ENCODE results near the gene LPP.

The LPP gene

GRCh38 chr3:188319569-188319968 is 165.6 kb downstream of the LPP start:
- TF ChIP-seq TAF1 (IDR thresholded peaks at IDR 0.05; ENCODE audit: borderline replicate concordance, low read depth, low read length), result no peak
- no peak for TF ChIP-seq POLR2AphosphoS5 (IDR thresholded peaks at IDR 0.05; ENCODE audit: low read depth, low read length)
- no peak for TF ChIP-seq POLR2A (IDR thresholded peaks at IDR 0.05; ENCODE audit: low read depth, low read length)
- no peak for FAIRE-seq
- no peak for DNase-seq (ENCODE audit: insufficient read length)

GRCh38 chr3:188320757-188321156 is 166.8 kb downstream of the LPP start:
- DNase-seq (ENCODE audit: insufficient read length) (no peak), FAIRE-seq (no peak)
- TF ChIP-seq POLR2AphosphoS5 (IDR thresholded peaks at IDR 0.05; ENCODE audit: low read depth, low read length) (no peak), TAF1 (IDR thresholded peaks at IDR 0.05; ENCODE audit: borderline replicate concordance, low read depth, low read length) (no peak), POLR2A (IDR thresholded peaks at IDR 0.05; ENCODE audit: low read depth, low read length) (no peak)

DNA sequence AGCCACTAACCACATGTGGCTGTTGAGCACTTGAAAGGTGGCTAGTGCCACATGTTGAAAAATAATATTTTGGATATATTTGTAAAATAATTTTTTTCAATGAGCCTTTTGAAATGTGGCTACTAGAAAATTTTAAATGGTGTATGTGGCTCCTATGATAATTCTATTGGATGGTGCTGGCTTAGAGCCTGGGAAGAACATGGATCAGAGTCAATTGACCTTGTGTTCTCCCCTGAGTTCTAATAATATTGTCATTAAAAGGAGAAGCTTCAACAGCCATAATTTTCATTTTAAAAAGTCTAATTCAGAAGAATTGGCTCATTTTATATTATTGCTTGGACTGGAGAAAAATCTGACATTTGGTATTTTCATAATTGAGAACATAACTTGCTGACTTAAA is 167.3 kb downstream of the LPP start:
- TF ChIP-seq POLR2A (IDR thresholded peaks at IDR 0.05; ENCODE audit: low read depth, low read length) (no peak), POLR2AphosphoS5 (IDR thresholded peaks at IDR 0.05; ENCODE audit: low read depth, low read length) (no peak), TAF1 (IDR thresholded peaks at IDR 0.05; ENCODE audit: borderline replicate concordance, low read depth, low read length) (no peak)
- FAIRE-seq (no peak), DNase-seq (ENCODE audit: insufficient read length) (no peak)

DNA sequence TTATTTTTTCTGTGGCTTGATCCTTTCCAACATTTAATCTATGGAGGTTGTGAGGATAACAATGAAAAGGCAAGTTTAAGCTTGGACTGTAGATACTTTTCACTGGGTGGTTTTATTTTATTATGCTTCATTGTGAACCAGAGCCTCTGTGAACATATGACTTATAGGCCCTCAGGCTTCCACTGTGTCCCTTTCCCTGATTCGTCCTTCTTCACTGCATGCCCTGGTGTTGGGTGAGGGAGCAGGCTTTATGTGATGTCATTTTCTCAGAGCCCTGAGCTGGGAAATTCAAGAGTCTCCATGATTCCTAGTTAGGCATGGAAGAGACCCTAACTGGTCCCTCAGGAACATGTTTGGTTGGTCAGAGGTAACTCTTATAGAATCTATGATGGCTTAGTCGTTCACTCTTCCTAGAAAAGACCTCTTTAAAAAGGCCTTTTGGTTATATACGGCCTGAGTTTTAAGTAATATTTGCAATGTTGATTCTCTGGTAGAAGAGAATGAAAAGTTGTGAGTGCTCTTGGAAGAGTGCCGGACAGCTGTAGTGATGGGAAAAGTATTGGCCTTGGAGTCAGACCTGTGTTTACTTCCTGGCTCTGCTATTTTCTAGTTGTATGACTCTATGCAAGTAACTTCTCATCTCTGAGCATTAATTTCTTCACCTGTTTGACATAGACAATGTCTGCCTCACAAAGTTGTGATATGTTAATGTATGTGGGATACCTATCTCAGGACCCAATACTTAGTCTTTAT is 168.4 kb downstream of the LPP start:
- FAIRE-seq, result no peak
- DNase-seq (ENCODE audit: insufficient read length), result no peak
- TF ChIP-seq POLR2AphosphoS5 (IDR thresholded peaks at IDR 0.05; ENCODE audit: low read depth, low read length) (no peak), POLR2A (IDR thresholded peaks at IDR 0.05; ENCODE audit: low read depth, low read length) (no peak), TAF1 (IDR thresholded peaks at IDR 0.05; ENCODE audit: borderline replicate concordance, low read depth, low read length) (no peak)

- FAIRE-seq (no peak), DNase-seq (ENCODE audit: insufficient read length) (no peak)
- TF ChIP-seq POLR2A (IDR thresholded peaks at IDR 0.05; ENCODE audit: low read depth, low read length) (no peak), POLR2AphosphoS5 (IDR thresholded peaks at IDR 0.05; ENCODE audit: low read depth, low read length) (no peak), TAF1 (IDR thresholded peaks at IDR 0.05; ENCODE audit: borderline replicate concordance, low read depth, low read length) (no peak)
Measured at GRCh38 chr3:188323067-188323842, 169.3 kb downstream of the LPP start.

DNA sequence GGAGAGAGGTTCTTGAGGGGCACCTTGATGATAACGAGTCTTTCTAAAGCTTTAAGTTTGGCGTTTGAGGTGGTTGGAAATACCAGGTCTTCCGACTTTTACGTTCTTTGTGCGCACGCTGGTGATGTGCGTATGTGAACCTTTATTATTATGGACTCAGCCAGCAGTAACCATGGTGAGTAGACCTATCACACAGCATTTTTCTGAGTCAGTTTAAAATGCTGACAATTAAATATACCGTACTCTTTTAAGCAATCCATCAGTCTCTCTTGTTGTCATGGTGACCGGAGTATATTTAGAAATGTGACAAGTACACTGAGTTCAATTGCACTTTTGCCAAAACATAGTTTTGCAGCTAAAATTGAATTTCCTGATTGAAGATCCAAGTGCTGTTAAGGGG is 172.2 kb downstream of the LPP start:
- no peak for FAIRE-seq
- no peak for TF ChIP-seq TAF1 (IDR thresholded peaks at IDR 0.05; ENCODE audit: borderline replicate concordance, low read depth, low read length)
- no peak for TF ChIP-seq POLR2A (IDR thresholded peaks at IDR 0.05; ENCODE audit: low read depth, low read length)
- no peak for TF ChIP-seq POLR2AphosphoS5 (IDR thresholded peaks at IDR 0.05; ENCODE audit: low read depth, low read length)

GRCh38 chr3:188326968-188327367 is 173.0 kb downstream of the LPP start:
- FAIRE-seq (no peak), DNase-seq (ENCODE audit: insufficient read length) (no peak)
- TF ChIP-seq POLR2AphosphoS5 (IDR thresholded peaks at IDR 0.05; ENCODE audit: low read depth, low read length) (no peak), POLR2A (IDR thresholded peaks at IDR 0.05; ENCODE audit: low read depth, low read length) (no peak)

More for the DNA sequence above, 172.2 kb downstream of the LPP start:
- no peak for DNase-seq (ENCODE audit: insufficient read length)

- TF ChIP-seq POLR2AphosphoS5 (IDR thresholded peaks at IDR 0.05; ENCODE audit: low read depth, low read length), result no peak
- no peak for TF ChIP-seq POLR2A (IDR thresholded peaks at IDR 0.05; ENCODE audit: low read depth, low read length)
- no peak for TF ChIP-seq TAF1 (IDR thresholded peaks at IDR 0.05; ENCODE audit: borderline replicate concordance, low read depth, low read length)
- FAIRE-seq (no peak), DNase-seq (ENCODE audit: insufficient read length) (no peak)
Measured at GRCh38 chr3:188327433-188327832, 173.5 kb downstream of the LPP start.

GRCh38 chr3:188330138-188330537 is 176.2 kb downstream of the LPP start:
- no peak for TF ChIP-seq POLR2A (IDR thresholded peaks at IDR 0.05; ENCODE audit: low read depth, low read length)
- TF ChIP-seq POLR2AphosphoS5 (IDR thresholded peaks at IDR 0.05; ENCODE audit: low read depth, low read length), result no peak
- no peak for TF ChIP-seq TAF1 (IDR thresholded peaks at IDR 0.05; ENCODE audit: borderline replicate concordance, low read depth, low read length)
- no peak for FAIRE-seq
- DNase-seq (ENCODE audit: insufficient read length), result no peak

DNA sequence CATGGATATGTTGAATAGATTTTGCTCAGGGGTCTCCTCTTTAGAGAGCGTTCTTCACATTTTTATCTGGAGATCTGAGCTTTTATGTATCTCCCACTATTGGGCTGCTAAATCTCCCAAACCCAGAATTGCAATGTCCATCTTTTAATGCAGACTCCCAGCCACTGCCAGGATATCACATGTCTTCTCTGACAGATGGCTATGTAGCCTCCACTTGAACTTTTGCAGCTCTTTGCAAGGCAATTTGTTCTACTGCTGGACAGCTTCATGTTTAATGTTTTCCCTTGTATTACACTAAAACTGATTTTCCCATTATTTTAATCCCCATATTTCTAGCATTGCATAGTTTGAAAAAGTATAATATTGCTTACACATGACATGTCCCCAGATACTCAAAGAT is 177.2 kb downstream of the LPP start:
- FAIRE-seq (no peak), DNase-seq (ENCODE audit: insufficient read length) (no peak)
- TF ChIP-seq POLR2A (IDR thresholded peaks at IDR 0.05; ENCODE audit: low read depth, low read length), result no peak
- no peak for TF ChIP-seq POLR2AphosphoS5 (IDR thresholded peaks at IDR 0.05; ENCODE audit: low read depth, low read length)
- TF ChIP-seq TAF1 (IDR thresholded peaks at IDR 0.05; ENCODE audit: borderline replicate concordance, low read depth, low read length), result no peak

DNA sequence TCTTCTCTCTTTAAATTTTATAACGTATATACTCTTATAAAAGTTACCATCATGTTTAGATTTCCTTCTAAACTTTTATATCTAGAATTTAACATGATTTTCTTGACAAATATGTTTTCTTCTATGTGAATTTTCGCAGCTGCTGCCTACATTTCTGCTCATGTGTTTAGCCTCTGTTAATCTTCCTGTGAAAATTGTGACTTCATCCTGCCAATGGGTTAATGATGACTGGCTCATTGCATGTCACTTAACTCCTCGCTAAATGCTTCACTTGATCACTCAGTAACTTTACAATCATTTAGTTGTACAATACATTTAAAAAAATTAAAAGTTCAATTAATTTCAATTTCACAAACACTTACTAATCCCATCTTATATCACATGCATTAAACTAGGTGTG is 178.1 kb downstream of the LPP start:
- no peak for FAIRE-seq
- no peak for DNase-seq (ENCODE audit: insufficient read length)

DNA sequence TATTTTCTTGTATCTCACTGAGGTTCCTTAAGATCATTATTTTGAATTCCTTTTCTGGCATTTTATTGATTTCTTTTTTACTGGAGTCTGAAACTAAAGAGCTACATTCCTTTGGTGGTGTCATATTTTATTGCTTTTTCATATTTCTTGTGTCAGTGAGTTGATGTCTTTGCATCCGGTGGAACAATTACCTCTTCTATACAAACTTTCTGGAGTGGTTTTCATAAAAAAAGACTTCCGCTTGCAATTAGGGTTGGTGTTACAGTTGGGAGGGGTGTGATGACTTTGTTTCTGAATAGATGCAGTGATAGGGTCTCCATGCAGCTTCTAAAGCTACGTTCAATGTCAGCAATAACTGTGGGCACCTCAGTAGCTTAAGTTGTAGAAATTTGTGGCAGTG is 181.7 kb downstream of the LPP start:
- FAIRE-seq (no peak), DNase-seq (ENCODE audit: insufficient read length) (no peak)
- no peak for TF ChIP-seq TAF1 (IDR thresholded peaks at IDR 0.05; ENCODE audit: borderline replicate concordance, low read depth, low read length)

More for the DNA sequence above, 178.1 kb downstream of the LPP start:
- TF ChIP-seq TAF1 (IDR thresholded peaks at IDR 0.05; ENCODE audit: borderline replicate concordance, low read depth, low read length) (no peak), POLR2AphosphoS5 (IDR thresholded peaks at IDR 0.05; ENCODE audit: low read depth, low read length) (no peak), POLR2A (IDR thresholded peaks at IDR 0.05; ENCODE audit: low read depth, low read length) (no peak)
